SKM-1 (cell line): ENCODE results near the gene GNG12.

Experiments
- DNase-seq: peaks from one replicate; lab custom pipeline; 2025; ENCODE audit not compliant: unreplicated experiment; lab: John Stamatoyannopoulos, UW

The GNG12 gene

GRCh38 chr1:67816095-67816475, 17.2 kb downstream of the GNG12 start:
- DNase-seq = no peak

GRCh38 chr1:67815303-67816094, 17.8 kb downstream of the GNG12 start:
- no peak for DNase-seq

DNA sequence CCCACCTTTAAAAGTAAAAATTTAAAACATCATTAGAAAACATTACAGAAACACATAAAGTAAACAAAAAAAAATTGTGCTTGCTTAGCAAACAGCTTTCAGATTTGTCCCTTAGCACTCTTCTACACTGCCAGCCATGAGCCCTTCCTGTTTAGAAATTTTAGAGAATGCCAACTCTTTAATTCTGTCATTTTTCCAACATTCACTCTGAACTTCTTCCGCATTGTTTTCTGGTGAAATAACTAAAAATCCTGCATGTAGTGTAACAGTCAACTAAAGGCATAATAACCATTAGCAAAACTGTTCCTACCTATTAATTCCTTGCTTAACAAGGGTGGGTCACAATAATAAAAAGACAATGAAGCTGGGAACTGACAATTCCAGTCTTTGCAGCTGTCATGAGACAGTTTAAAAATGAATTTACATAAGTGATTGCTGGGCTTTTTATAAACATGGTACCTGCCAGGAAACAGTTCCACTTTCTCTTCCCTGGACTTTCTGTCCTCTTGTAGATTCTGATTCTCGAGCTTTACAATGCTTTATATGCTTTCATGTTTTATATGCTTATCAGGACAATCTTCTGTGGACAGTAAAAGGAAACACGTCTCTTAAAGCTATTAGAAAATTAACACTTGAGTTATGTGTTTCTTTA, 19.0 kb downstream of the GNG12 start:
- DNase-seq = no peak

GRCh38 chr1:67812226-67812625, 21.0 kb downstream of the GNG12 start:
- no peak for DNase-seq

DNA sequence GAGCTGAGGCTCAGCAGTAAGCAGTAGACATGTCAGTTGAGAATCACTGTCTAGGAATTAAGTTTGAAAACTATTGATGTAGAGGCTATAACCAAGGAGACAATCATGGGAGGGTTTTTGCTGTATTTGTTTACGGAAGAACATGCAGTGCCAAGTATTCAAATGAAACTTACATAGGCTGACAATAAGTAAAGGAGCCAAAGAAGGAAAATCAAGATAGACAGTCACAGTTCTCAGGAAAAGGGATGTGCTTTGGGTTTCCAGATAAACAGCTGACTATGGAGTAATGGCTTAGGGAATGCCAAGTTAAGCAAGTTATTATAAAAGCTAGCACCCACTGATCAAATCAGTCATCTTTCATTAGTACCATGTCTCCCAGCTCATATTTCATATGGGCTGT, 21.5 kb downstream of the GNG12 start:
- DNase-seq = no peak

GRCh38 chr1:67809887-67810286, 23.4 kb downstream of the GNG12 start:
- no peak for DNase-seq

DNA sequence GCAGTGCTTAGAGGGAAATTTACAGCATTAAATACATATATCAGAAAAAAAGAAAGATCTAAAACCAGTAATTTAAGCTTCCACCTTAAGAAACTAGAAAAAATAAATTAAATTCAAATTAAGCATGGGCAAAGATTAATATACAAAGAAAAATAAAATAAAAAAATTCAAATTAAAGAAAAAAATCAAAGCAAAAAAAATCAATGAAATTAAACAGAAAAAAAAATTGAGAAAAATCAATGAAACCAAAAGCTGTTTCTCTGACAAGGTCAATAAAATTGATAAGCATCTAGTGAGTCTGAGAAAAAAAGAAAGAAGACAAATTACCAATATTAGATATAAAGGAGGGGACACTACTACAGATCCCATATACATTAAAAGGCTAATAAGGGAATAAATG, 26.0 kb downstream of the GNG12 start:
- DNase-seq = no peak

- DNase-seq = no peak
Measured at GRCh38 chr1:67804710-67805109, 28.6 kb downstream of the GNG12 start.

DNA sequence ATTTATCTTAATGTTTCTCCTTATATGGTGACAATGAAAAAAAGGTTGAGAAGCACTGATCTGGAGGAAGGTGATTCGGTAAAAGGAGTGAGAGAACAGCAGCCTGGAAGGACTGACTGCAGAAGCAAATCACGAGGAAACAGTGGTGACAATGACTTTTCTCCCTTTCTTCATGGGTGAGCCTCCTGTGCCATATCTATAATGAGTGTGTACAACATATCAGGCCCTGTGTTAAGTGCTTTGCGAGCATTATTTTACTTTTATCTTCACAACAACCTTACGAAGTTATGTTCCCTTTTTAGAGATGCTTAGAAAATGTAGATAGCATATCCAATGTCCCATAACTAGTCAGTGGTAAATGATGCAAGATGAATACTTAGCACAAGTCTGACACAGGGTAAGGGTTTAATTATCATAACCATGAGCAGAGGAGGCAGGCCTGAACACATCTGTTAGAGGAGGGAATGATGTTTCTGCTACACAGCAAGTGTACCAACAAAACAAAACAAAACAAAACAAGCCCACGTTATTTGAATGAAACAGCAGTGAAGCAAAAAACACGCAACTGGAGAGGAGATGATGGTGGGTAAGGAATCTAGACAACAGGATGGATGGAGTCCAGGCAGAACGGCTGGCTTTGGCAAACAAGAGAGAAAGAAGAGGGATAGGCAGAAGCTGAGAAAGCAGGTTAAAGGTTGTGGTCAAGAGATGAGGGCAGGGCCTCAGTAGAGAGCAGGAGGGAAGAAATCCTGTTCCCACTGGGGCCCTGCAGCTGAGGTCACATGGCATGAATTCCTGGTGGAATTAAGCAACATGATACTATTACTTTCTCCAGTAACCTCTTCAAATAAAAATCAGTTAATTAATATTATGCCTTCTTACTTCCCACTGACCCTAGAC, 29.6 kb downstream of the GNG12 start:
- no peak for DNase-seq

DNA sequence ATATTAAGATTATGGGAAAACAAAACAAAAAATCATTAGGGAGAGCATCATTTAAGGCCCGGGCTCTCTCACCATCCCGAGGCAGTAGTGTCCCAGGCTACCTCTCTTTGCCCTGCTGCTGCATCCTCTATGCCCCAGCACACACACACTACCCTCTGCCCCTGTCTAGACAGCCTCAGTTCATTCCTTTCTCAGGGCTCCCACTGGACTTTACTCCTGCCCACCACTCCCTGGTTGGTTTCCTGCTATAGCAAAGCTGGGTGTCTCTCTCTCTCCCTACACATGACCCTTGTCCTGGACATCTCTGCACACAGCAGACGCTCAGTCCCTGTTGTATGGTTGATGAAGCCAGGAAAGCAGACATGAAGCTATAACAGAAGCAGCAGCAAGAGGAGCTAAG, 30.7 kb downstream of the GNG12 start:
- DNase-seq = no peak

DNA sequence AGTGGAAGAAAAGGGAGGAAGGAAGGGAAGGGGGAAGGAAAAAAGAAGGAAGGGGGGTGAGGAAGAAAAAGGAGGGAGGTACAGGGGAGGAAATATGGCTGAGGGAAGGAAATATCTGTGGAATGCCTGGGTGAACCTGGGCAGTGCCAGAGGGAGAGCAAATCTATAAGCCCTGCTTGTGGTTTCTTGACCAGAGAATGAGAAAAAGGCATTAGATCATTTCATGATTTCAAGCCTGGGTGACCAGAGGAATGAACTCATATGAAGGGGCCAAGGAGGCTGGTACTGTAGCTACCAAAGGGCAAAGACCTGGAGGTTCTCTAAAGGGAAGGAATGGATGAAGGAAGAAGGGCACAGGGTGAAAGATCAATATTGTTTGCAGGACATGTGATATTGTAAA, 31.4 kb downstream of the GNG12 start:
- DNase-seq = no peak

- no peak for DNase-seq
Measured at GRCh38 chr1:67795179-67795912, 37.9 kb downstream of the GNG12 start.

- DNase-seq = no peak
Measured at GRCh38 chr1:67793562-67793961, 39.7 kb downstream of the GNG12 start.

GRCh38 chr1:67792741-67793458, 40.4 kb downstream of the GNG12 start:
- no peak for DNase-seq

DNA sequence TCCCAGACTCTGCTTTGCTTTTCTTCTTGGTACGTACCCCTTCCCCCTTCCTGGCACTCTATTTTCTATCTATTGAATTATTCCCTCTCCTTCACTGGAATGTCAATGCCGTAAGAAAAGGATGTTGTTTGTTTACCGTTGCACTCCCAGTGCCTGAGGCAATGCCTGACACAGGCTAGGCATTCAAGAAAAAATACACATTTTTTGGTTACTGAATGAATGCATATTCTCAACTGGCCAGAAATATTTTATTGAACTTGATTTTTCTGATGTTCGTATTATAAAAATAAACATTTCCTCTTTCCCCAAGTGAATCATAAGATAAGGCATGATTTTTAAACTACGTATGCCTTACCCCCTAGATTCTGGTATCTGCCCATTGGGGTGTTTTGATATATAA, 41.2 kb downstream of the GNG12 start:
- no peak for DNase-seq

DNA sequence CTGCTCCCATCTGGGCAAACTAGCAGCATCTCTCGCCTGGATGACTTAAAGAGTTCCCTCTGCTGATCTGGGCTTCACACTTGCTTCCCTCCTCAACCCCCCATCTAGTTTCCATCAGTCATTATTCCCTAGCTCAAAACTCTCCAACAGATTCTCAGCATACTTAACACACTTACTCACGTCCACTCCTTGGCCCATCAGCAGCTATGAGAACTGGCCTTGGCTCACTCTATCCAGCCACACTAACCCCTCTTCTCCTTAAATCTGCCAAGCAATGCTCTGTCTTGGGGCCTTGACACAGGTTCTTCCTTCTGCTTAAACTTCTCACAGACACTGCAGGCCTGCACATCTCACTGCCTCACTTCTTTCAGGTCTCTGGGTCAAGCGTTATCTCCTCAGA, 41.6 kb downstream of the GNG12 start:
- no peak for DNase-seq

DNA sequence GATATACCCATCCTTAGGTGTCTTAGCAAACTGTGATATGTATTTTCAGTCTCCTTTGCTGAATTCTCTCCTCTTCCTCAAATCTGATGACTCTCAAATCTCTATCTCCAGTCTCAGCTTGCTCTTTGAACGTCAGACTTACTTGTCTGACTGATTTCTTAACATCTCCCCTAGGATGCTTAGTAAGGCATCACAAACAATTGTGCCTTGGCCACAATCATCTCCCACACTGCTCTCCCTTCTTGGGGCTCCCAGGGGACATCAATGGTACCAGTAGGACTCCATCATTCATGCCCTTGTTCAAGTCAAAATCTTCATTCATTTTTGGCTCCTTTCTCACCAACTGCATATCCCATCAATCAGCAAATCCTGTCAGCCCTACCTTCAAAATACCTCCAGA, 42.0 kb downstream of the GNG12 start:
- DNase-seq = no peak

- no peak for DNase-seq
Measured at GRCh38 chr1:67790201-67790692, 43.0 kb downstream of the GNG12 start.

DNA sequence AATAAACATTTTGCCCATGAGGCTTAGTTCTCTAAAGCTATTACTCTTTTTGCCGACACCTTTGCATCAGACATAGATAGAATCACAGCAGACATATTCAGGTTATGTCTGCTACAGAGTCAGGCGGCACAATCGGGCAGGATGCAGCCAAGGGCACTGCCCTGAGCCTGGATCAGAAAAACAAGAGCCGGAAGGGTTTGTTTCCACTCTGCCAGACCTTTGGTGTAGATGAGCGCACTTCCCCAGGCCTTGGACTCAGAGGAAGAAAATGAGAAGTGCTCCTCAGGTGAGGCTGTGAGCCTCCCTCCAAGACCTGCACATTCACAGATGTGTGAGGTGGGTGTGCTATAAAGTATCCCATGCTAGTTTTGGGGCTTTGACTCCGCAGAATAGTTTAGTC, 43.7 kb downstream of the GNG12 start:
- DNase-seq = no peak

DNA sequence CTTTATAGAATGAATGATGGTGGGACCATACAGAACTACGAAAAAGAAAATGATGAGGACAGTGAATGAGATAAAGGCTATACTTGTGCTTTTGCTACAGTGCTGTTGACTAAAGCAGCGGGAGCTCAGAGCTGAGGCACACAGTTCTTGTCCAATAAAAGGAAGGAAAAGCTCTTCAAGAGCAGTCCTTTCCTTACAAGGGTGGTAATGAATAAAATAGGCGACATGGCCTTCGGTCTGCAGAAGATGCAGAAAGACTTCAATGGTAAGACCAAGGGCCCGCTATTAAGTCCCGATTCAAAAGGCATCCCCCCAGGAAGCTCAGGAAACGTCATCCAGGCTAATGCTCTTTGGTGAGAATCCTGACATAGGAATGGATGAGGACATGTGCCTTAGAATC, 44.4 kb downstream of the GNG12 start:
- no peak for DNase-seq
